NCI-H460 (cell line): ENCODE data around the gene DIABLO. TPM values are rescaled to one million over a fixed set of nuclear protein-coding genes. Genes with fewer than 3 reads are reported as not detected.

Experiments used
- DNase-seq: peaks from one replicate; pipeline ENCODE4 v3.0.0-alpha.2; 2016; ENCODE audit warnings: low read depth; ENCODE audit errors: extremely low read depth
- small RNA-seq, 2 experiments: library from RNA; depleted of rRNA; stranded (forward); fragments of <200 nt; gene quantifications; one replicate each; pipeline ENCODE3, GENCODE V24; 2014
- total RNA-seq: library from RNA; depleted of rRNA; stranded (reverse); fragments of >200 nt; shearing (Covaris generic); gene quantifications from 2 replicates; pipeline ENCODE4 v1.2.3, GENCODE V29; 2014; rRNA removed

The DIABLO gene
- total RNA-seq, 1 experiment from 2014 or later = 59.8 TPM

DNA sequence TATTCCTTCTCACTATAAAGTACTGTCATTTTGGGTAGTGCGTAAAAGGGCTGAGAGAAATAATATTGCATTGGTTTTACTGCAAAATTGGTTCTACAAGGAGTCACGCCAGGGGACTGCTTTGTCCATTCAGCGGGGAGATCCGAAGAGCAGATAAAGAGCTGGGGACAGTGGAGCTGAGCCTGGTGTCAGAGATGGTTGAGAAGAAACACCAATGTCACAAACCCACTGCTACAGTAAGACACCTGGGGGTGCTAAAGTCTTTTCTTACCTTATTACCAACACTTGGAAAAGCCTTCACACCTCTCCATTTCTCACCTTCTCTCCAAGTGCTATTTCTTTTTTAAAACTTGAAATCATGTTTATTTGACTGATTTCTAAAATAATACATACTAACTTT is 66.0 kb downstream of the DIABLO start:
- no peak for DNase-seq

DNA sequence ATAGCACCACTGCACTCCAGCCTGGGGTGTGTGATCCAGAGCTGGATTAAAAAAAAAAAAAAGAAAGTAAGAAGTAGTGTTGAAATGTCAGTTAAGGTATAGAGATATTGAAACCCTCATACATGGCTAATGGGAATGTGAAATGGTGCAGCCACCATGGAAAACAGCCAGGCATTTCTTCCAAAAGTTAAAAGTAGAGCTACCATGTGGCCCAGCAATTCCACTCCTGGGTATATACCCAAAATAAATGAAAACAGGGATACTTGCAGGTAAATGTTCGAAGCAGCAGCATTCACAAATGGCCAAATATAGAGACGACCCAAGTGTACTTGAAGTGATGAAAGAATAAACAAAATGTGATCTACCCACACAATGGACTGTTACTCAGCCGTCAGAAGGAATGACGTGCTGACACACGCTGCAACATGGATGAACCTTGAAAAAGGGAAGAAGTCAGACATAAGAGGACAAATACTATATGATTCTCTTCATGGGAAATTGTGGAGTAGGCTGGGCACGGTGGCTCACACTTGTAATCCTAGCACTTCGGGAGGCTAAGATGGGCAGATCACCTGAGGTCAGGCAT is 67.1 kb downstream of the DIABLO start:
- no peak for DNase-seq

Small RNA genes lying within 50 kb of the gene (small RNA-seq; reads per million reads assigned to genes)
- 0.54 to 0.70 reads per million in 2 experiments for gene DIABLO

Other genes with a start within 250 kb of the DIABLO start
- gene BCL7A, start 204.2 kb downstream of the DIABLO start, total RNA-seq = 13.1 TPM in 2 replicates
- gene MLXIP, start 147.3 kb downstream of the DIABLO start, total RNA-seq = 8.3 and 8.5 TPM in 2 replicates
- not detected in 2 replicates for gene IL31, start 51.8 kb downstream of the DIABLO start, total RNA-seq
- gene LRRC43, start 42.9 kb downstream of the DIABLO start, total RNA-seq = not detected in 2 replicates
- gene B3GNT4, start 22.3 kb downstream of the DIABLO start, total RNA-seq = 0.35 and 0.40 TPM in 2 replicates
- 17.3 and 23.6 TPM in 2 replicates for gene VPS33A, start 40.4 kb upstream of the DIABLO start, total RNA-seq
- 106 and 120 TPM in 2 replicates for gene CLIP1, start 196.6 kb upstream of the DIABLO start, total RNA-seq